Spleen (tissue), 7 donors: Measurements from ENCODE around the gene PRKCD.

Experiments used
- POLR2A ChIP-seq, 3 donors: fragments of 450-650 bp; IDR thresholded peaks; one replicate each; pipeline ENCODE4 v1.5.1; 2017; ENCODE audit warnings: antibody characterized with exemption in 3 of 3, mild to moderate bottlenecking in 1 of 3
- POLR2AphosphoS5 ChIP-seq, 3 donors: sonication (generic); formaldehyde crosslinking; IDR thresholded peaks; one replicate each; pipeline ENCODE4 v1.5.1; 2017; ENCODE audit warnings: antibody characterized with exemption in 3 of 3
- TF ChIP-seq, protein P1 (sequence below), 11 experiments: fragments of 200-600 bp in 7 of 11; fragments of 450-650 bp in 4 of 11; sonication (generic) in 4 of 11; IDR thresholded peaks in 8 of 11; conservative IDR thresholded peaks in 3 of 11; 1 replicate in 7 of 11; 2 replicates in 4 of 11; pipeline versions ENCODE4 v1.4.0 to v1.8.0; 2016 to 2021; ENCODE audit warnings: antibody characterized with exemption in 11 of 11, inconsistent platforms in 4 of 11, mild to moderate bottlenecking in 1 of 11
- donor health status: DM: no; HTN: no; CAD: no; lungs with moderate emphysema.
- donor health status: DM: no; HTN: no; CAD: no.
- donor health status: DM: no; HTN: no; CAD: no.

DNA sequence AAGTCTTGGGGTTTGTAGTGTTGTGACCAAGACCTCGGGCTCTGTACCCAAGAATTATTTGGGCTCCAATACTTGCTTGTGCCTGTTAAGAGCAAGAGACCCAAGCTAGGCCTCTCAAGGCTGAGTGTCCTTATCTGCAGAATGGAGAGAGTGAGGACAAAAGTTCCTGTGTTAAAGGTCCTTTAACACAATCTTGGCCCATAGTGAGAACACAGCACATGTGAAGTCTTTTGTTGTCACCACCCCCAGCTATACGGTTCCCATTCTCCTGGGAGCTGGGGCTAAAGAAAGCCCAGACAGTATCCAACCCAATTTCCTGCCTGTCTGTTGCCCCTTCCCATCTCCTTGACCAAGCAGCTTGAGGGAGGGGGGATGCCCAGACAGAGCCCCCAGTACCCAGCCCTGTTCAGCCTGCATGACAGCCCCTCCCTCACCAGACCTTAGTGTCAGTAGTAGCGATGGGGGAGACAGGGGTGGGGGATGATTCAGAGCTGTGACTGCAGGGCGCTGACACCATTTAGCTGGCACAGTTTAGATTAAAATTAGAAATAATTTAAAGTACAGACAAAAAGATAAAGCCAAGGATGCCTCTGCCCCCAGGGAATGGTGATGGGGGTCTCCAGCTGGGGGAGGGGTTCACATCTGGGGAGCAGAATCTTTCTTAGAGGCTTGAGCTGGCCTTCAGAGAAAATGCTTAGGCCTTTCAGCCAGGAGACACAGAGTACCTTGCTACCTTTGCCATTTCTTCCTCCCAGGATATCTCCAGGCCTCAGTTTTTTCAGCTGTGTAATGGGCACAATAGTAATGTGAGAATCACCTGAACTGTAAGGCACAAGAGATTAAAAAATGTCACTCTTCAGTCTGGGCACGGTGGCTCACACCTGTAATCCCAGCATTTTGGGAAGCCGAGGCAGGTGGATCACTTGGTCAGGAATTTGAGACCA lies 2.7 kb downstream of the PRKCD start:
- TF ChIP-seq POLR2AphosphoS5 (IDR thresholded peaks at IDR 0.05) (no peak), POLR2A (IDR thresholded peaks at IDR 0.05) (no peak)
- TF ChIP-seq, protein P1, sequence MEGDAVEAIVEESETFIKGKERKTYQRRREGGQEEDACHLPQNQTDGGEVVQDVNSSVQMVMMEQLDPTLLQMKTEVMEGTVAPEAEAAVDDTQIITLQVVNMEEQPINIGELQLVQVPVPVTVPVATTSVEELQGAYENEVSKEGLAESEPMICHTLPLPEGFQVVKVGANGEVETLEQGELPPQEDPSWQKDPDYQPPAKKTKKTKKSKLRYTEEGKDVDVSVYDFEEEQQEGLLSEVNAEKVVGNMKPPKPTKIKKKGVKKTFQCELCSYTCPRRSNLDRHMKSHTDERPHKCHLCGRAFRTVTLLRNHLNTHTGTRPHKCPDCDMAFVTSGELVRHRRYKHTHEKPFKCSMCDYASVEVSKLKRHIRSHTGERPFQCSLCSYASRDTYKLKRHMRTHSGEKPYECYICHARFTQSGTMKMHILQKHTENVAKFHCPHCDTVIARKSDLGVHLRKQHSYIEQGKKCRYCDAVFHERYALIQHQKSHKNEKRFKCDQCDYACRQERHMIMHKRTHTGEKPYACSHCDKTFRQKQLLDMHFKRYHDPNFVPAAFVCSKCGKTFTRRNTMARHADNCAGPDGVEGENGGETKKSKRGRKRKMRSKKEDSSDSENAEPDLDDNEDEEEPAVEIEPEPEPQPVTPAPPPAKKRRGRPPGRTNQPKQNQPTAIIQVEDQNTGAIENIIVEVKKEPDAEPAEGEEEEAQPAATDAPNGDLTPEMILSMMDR (IDR thresholded peaks at IDR 0.05 in 8 of 11, conservative IDR thresholded peaks at IDR 0.05 in 3 of 11): no peak
